ENCODE results near the gene PLPPR2.
"Not testable (repeated sequence)": the region's sequence is repeated elsewhere in the genome, so short reads cannot be mapped to it uniquely, and the experiment has no call there.

The PLPPR2 gene

GRCh38 chr19:11339254-11340098 is 15.8 kb upstream of the PLPPR2 start, which contains the start of gene RAB3D:
Gene RAB3D, minus strand, starts transcription at chr19:11339657. Its CDS starts 2,258 bp downstream, at chr19:11337399.
- H3K4me1 Mint-ChIP-seq, result peaks cover 14% of the 10 kb centered on the region

DNA sequence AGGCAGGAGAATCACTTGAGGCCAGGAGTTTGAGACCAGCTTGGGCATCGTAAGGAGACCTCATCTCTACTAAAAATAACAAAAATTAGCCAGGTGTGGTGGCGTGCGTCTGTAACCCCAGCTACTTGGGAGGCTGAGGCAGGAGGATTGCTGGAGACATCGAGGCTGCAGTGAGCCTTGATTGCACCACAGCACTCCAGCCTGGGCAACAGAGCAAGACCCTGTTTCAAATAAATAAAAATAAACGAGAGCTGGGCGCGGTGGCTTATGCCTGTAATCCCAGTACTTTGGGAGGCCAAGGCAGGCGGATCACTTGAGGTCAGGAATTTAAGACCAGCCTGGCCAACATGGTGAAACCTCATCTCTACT is 15.1 kb upstream of the PLPPR2 start:
- H3K27me3 Mint-ChIP-seq (ENCODE audit: low read depth); H3K9me3 Mint-ChIP-seq: not testable (repeated sequence)
- peaks cover 17% of the 10 kb centered on the region for H3K4me1 Mint-ChIP-seq
- H3K27ac Mint-ChIP-seq, result peak overlapping the region; percentile 51 to 88 (median 63)
- H3K36me3 Mint-ChIP-seq (ENCODE audit: low read depth), result peaks cover 22% of the 10 kb centered on the region
- H3K4me3 Mint-ChIP-seq, result peak overlapping the region; percentile 84 to 87 (median 86)

More at GRCh38 chr19:11339254-11340098, 15.8 kb upstream of the PLPPR2 start, which contains the start of gene RAB3D:
- no peak for TF ChIP-seq CTCF (IDR thresholded peaks at IDR 0.05; ENCODE audit: unreplicated experiment in 3 of 3)
- Mint-ChIP-seq H3K27me3 (ENCODE audit: low read depth) (no peaks in the 10 kb centered on the region), H3K27ac (peak within 1 kb of the TSS; percentile 63 to 88 (median 75)), H3K4me3 (peak within 1 kb of the TSS; percentile 84 to 87 (median 86)), H3K36me3 (ENCODE audit: low read depth) (peaks cover 25% of the 10 kb centered on the region), H3K9me3 (no peaks in the 10 kb centered on the region)

DNA sequence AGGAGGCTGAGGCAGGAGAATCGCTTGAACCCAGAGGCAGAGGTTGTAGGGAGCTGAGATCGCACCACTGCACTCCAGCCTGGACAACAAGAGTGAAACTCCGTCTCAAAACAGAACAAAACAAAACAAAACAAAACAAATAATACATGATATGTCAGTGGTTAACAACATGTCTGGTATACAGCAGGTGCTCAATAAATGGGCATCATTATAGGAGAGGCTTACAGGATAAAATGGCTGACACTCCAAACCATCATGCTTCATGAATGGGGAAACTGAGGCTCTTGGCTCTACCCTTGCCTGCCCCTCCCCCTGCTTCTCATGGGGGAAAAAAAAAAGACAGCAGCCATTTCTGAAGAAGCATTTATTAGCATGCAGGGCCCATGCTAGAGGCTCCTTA is 12.8 kb upstream of the PLPPR2 start:
- no peak overlapping the region for H3K27ac Mint-ChIP-seq
- peak overlapping the region; percentile 32 to 63 (median 36) for H3K4me3 Mint-ChIP-seq
- peaks cover 38% of the 10 kb centered on the region for H3K4me1 Mint-ChIP-seq
- TF ChIP-seq CTCF (IDR thresholded peaks at IDR 0.05; ENCODE audit: unreplicated experiment in 3 of 3), result no peak
- no peaks in the 10 kb centered on the region for H3K27me3 Mint-ChIP-seq (ENCODE audit: low read depth)
- H3K36me3 Mint-ChIP-seq (ENCODE audit: low read depth), result peaks cover 3% of the 10 kb centered on the region
- H3K9me3 Mint-ChIP-seq, result no peaks in the 10 kb centered on the region

DNA sequence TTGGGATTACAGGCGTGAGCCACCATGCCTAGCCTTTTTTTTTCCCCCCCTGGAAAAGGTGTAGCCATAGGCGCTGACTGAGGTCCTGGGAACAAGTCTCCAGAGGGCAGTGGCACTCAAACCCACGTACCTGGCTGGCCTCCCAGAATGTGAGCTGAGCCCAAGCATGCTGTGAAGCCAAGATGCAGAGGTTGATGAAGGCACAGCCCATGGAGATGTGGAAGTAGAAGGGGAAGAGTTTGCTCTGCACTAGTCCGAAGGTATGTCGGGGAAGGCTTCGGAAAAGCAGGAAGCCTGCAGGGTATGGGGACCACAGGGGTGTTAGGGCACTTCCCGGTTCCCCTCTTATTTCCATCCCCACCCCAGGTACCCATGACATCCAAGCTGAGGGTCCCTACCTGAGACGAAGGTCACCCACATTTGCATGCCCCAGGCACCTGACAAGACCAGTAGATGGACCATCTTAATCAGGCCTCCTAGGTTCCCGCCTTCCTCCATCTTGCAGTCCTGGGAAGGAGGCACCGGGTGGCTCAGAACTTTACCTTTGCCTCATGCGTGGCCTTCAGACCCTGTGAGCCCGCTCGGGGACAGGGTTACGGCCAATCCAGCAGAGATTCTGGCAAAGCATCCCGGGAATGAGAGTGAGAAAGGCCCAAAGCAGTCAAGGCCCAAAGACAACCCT is 10.0 kb upstream of the PLPPR2 start:
- no peak for TF ChIP-seq CTCF (IDR thresholded peaks at IDR 0.05; ENCODE audit: unreplicated experiment in 3 of 3)
- Mint-ChIP-seq H3K9me3 (no peaks in the 10 kb centered on the region), H3K4me3 (peak overlapping the region; percentile 89 to 94 (median 93)), H3K27me3 (ENCODE audit: low read depth) (no peaks in the 10 kb centered on the region), H3K4me1 (peaks cover 29% of the 10 kb centered on the region), H3K27ac (peak overlapping the region; percentile 70 to 85 (median 85)), H3K36me3 (ENCODE audit: low read depth) (no peaks in the 10 kb centered on the region)

DNA sequence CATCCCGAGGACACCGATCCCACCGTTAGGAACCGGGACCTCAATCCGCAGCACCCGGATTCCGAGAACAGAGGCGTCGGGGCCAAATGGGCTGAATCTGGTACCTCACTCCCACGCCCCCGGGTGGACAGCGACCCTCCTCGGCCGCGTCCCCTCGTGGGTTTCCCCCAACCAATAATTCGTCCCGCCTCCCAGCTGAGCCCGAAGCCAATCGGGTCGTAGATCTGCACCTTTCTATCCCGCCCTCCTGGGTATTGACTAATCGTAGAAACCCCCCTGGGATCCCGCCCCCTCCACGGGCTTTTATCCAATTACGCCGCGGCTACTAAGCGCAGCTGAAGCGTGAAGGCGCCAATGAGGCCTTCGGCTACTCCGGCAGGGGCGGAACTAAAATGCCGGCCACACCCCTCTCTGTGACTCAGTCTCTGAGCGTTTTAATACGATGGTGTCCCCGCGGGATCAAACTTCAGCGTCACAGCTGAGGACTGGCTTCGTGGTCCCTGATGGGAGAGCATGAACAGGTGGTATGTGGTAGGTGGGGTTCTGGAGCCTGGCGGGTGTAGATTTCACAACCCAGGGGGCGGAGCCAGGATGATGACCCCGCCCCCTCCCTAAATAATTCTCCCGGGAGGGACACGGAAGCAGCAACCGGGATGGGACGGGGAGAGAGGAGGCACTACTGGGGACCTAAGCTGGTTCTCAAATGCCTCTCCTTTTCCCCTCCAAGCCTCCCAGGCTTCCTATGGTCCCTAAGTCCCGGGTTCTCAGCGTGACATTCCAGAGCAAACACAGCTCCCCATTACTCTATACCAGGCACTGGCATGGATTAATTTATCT is 8.9 kb upstream of the PLPPR2 start, which contains the start of the genes CCDC159 and TMEM205:
CCDC159 (plus strand) TSS at position 416 of the 837 bp plus-strand sequence; CDS start at position 504, 88 bp downstream.
TMEM205 (minus strand) TSS at position 165 of the 837 bp plus-strand sequence. CDS start 649 bp downstream, outside the sequence.
- H3K27ac Mint-ChIP-seq, result peak within 1 kb of the TSS; percentile 70 to 85 (median 85)
- no peaks in the 10 kb centered on the region for H3K36me3 Mint-ChIP-seq (ENCODE audit: low read depth)
- H3K4me3 Mint-ChIP-seq, result peak within 1 kb of the TSS; percentile 89 to 94 (median 93)
- peaks cover 29% of the 10 kb centered on the region for H3K4me1 Mint-ChIP-seq
- H3K9me3 Mint-ChIP-seq, result no peaks in the 10 kb centered on the region
- H3K27me3 Mint-ChIP-seq (ENCODE audit: low read depth), result no peaks in the 10 kb centered on the region
- peak in 1 of 3 experiments; percentile 12 for TF ChIP-seq CTCF (IDR thresholded peaks at IDR 0.05; ENCODE audit: unreplicated experiment in 3 of 3)

Data from nephron (organoid).